CD4-positive, alpha-beta T cell treated with Interleukin-2 at 100 ng/mL for 4 hours (primary cell): ENCODE measurements around the gene UPF1.
"Not testable (repeated sequence)": the region's sequence is repeated elsewhere in the genome, so short reads cannot be mapped to it uniquely, and the experiment has no call there.

ENCODE experiments used
- DNase-seq: peaks from one replicate; pipeline ENCODE4 v3.0.0-alpha.2; 2020; ENCODE audit warnings: low spot score

UPF1 gene

DNA sequence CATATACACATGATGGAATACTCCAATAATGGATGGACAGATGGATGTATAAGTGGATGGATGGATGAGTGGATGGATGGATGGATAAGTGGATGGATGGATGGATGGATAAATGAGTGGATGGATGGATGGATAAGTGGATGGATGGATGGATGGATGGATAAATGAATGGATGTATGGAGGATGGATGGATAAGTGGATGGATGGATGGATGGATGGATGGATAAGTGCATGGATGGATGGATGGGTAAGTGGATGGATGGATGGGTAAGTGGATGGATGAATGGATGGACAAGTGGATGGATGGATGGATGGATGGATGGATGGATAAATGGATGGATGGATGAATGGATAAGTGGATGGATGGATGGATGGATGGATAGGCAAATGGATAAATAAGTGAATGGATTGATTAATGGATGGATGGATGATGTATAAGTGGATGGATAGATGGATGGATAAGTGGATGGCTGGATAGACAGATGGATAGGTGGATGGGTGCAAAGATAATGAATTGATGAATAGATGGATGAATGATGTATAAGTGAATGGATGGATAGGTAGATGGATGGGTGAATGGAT is 32.3 kb upstream of the UPF1 start:
- no peak for DNase-seq

DNA sequence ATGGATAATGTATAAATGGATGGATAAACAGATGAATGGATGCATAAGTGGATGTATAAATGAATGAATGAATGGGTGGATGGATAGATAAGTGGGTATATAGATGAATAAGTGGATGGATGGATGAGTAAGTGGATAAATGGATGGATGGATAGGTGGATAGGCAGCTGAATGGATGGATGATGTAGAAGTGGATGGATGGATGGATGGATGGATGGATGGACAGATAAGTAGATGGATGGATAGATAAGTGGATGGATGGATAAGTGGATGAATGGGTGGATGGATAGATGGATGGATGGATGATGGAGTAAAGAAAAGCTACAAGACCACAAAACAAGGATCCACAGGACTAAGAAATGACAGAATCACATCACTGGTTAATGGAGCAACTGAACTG is 31.7 kb upstream of the UPF1 start:
- no peak for DNase-seq

DNA sequence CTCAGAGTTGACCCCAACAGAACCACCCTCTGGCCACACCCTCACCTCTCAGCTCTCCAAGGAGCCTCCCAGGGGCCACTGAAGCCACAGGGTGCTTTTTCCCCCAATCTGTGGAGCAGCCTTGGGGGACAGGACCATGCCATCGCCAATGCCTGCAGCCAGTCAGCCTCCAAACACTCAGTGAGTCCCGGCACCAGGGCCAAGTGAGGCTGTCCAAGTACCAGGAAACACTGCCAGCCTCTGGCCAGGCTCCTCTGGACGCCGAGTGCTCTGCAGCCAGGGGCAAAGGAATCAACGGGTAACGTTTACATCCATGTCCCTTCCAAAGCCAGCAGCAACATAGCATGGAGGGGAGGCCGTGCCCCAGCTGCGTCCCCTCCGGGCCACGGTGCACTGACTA is 31.1 kb upstream of the UPF1 start:
- DNase-seq, result no peak

DNA sequence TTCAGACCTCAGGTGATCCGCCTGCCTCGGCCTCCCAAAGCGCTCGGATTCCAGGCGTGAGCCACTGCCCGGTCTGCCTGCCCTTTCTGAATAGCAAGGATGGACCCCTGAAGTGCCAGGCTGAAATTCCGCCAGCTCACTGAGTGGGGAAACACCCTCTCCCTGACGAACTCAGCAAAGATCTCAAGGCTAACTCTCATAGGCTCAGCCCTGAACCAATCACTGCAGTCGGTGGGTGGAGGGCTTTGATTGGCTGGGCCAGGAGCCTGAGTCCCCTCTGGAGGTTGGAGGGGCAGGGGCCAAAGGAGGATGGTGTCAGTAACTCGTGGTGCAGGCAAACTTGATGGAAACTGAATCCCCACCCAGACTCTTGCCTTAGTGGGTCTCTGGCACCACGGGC is 29.4 kb upstream of the UPF1 start:
- DNase-seq, result no peak

DNA sequence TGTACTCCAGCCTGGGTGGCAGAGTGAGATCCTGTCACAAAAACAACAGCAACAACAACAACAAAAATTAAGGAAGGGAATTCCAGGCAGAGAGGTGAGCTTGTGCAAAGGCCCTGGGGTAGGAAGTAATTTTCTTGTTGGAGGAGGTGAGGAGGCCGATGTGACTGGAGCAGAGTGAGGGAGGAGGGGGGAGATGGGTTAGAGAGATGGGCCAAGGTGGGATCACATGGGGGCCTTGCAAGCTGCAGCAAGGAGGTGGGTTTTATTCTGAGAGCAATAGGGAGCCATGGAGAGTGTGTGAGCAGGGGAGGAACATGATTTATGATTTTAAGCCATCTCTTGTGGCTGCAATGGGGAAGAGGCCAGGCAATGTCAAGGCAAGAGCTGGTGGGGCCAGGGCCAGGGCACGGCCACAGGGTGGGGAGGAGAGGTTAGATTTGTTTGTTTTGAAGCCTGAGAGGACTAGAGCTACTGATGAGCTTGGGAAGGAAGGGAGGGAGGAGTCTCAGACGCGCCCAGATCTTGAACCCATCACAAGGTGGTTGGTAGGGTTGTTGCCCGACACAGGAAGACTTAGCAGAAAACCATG is 28.1 kb upstream of the UPF1 start:
- no peak for DNase-seq

DNA sequence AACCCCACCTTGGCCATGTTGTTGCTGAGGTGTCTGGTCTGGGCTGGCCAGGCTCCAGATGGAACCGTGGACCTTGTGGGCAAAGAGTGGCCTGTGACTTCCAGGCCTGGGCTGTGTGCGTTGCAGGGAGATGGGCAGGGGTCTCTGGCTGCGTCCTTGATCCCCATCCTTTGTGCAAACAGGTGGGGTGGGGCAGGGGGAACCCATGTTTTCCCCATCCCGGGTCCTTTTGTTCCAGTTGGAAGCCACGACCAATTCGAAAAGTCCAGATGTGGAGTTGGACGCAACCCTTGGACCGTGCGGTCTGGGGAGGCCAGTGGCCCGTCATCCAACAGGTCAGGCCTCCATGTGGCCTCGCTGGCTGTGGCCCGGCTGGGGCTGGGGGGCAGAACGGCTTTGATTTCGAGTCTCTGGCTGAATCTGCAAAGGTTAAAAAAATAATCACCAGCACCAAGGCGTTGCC is 27.6 kb upstream of the UPF1 start:
- no peak for DNase-seq

DNA sequence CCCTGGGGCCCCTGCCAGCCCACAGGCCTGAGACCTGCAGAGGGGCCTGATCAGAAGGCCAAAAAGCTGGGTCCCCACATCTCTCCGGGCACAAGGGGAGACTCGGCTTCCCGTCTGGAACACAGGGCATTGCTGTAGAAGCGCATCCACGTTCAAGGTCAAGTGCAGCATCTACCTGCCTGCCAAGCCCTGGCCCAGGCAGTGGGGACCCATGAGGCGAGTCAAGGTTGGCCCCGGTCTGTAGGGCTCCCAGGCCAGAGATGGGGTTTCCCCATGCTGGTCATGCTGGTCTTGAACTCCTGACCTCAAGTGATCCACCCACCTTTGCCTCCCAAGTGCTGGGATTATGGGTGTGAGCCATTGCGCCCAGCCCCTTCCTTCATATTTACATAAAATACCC is 27.1 kb upstream of the UPF1 start:
- no peak for DNase-seq

DNA sequence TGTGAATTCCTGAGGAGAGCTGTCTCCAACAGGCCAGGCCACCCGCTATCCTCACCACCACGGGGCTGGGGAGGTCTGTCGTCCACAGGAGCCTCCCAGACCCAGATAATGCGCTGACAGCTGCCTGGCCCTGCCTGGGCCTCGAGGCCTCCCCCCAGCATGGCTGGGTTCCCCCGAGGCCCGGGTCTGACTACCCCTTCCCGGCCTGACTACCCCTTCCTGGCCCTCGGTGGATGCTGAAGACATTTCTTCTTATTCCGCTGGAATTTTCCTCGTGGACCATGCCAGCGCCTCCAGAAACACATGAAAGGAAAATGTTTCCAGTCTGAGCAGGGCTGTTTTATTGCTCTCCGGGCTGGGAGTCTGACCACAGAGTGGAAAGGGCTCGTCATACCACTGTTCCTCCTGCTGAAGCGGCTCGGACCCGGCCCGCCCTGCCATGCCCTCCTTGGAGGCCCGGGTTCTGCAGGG is 23.9 kb upstream of the UPF1 start:
- no peak for DNase-seq

DNA sequence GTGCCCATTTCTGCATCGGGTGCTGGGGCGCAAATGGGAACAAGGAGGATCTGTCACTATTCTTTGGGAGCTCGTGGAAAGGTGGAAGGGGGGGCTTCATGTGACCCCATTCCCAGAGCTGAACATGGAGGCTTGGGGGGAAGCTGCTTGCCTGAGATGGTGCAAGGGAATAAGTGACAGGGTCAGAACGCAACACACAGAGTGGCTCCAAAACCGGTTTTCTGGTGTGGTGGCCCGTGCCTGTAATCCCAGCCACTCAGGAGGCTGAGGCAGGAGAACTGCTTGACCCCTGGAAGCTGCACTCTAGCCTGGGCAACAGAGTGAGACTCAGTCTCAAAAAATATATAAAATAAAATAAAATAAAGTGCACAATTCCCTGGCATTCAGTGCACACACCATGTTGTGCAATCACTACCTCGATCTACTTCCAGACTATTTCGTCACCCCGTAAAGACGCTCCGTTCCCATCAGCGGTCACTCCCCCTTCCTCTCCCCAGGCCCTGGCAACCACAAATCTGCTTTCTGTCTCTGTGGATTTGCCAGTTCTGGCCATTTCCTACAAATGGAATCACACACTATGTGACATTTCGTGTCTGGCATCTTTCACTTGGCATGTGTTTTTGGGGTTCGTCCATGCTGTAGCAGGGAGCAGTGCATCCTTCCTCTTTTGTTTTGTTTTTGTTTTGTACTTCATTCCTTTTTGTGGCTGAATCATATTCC is 22.4 kb upstream of the UPF1 start:
- DNase-seq, result no peak

DNA sequence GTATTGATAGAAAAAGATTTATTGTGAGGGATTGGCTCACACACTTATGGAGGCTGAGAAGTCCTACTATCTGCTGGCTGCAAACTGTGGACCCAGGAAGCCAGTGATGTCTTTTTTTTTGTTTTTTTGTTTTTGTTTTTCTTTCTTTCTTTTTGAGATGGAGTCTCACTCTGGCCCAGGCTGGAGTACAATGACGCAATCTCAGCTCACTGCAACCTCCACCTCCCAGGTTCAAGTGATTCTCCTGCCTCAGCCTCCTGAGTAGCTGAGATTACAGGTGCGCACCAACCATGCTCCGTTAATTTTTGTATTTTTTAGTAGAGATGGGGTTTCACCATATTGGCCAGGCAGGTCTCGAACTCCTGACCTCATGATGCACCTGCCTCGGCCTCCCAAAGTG is 20.1 kb upstream of the UPF1 start:
- DNase-seq, result not testable (repeated sequence)

DNA sequence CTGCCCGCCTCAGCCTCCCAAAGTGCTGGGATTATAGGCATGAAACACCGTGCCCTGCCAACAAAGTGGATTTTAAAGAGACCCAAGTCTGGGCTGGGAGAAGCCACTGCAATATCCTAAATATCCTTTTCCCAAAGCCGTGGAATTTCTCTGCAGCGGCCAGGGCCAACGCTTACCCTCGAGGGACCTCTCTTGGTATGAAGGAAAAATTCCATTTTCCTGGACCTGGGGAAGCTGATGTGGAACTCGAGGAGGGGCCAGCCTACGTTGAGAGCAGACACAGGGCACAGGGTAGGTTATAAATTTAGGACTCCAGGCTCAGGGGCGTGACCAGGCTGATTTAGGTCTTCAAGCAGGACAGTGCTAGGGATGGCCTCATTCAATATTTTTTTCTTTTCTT is 17.7 kb upstream of the UPF1 start:
- DNase-seq, result no peak

DNA sequence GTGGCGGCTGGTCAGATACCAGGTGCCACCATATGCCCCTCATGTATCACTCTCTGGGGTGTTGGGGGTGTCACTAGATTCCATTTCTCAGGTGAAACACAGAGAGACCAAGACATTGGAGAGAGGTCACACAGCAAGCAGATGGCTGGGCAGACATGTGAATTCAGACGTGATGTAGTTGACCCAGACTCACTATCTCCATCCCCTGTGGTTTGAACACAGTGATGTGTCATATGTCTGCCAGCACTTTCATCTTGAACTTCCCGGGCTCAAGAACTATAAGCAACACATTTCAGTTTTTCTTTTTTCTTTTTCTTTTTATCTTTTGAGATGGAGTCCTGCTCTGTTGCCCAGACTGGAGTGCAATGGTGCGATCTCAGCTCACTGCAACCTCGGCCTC is 16.1 kb upstream of the UPF1 start:
- DNase-seq, result no peak

DNA sequence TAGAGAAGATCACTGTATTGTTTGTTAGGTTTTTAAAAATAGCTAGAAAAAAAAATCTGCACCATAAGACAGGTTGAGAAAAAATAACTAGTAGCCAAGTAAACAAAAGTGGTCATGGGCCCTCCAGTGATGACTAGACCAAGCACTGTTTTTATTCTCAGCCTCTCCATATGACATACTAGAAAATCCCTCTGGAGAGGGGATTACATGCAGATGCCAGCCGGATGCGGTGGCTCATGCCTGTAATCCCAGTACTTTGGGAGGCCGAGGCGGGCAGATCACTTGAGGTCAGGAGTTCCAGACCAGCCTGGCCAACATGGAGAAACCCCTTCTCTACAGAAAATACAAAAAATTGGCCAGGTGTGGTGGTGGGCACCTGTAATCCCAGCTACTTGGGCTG is 15.1 kb upstream of the UPF1 start:
- not testable (repeated sequence) for DNase-seq

DNA sequence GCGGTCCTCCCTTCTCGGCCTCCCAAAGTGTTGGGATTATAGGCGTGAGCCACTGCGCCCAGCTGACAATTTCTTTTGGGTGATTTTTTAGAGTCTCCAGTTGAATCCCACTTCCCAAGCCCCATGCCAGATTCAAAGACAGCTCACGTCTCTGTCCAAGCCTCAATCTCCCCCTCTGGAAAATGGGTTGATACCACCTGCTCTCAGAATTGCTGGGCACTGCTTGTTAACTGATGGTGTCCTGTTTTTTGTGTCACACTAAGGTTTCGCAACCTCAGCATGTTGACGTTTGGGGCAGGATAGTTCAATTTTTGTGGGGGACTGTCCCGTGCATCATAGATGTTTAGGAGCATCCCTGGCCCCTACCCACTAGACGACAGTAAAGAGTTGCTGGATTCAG is 14.2 kb upstream of the UPF1 start:
- DNase-seq, result no peak

DNA sequence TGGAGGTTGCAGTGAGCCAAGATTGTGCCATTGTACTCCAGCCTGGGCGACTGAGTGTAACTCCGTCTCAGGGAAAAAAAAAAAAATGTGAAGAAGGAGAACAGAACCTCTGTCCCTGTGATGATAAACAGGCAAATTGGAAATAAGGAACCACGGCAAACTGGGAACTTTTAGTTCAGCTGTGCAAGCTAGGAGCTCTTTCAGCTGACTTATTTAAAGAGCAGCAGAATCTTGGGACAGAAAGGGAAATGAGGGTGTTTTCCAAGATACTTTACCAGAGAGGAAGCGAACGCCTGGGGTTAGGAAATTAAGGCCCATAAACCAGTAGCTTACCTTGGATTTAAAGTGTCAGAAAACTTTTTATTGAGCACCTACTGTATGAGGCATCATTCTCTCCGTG is 3.0 kb upstream of the UPF1 start:
- DNase-seq, result no peak

DNA sequence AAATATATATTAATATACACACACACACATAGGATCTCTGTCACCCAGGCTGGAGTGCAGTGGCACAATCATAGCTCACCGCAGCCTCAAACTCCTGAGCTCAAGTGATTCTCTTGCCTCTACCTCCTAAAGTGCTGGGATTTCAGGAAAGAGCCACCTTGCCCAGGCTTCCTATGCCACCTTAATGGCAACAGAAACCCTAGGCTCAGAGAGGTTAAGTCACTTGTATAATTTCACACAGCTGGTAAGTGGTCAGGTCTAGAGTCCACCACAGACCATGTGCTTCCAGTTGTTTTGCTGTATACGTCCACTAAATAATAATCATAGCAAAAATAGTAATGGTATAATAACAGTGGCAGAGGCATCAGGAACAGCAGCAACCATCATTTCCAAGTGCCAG is 1.3 kb upstream of the UPF1 start:
- no peak for DNase-seq

DNA sequence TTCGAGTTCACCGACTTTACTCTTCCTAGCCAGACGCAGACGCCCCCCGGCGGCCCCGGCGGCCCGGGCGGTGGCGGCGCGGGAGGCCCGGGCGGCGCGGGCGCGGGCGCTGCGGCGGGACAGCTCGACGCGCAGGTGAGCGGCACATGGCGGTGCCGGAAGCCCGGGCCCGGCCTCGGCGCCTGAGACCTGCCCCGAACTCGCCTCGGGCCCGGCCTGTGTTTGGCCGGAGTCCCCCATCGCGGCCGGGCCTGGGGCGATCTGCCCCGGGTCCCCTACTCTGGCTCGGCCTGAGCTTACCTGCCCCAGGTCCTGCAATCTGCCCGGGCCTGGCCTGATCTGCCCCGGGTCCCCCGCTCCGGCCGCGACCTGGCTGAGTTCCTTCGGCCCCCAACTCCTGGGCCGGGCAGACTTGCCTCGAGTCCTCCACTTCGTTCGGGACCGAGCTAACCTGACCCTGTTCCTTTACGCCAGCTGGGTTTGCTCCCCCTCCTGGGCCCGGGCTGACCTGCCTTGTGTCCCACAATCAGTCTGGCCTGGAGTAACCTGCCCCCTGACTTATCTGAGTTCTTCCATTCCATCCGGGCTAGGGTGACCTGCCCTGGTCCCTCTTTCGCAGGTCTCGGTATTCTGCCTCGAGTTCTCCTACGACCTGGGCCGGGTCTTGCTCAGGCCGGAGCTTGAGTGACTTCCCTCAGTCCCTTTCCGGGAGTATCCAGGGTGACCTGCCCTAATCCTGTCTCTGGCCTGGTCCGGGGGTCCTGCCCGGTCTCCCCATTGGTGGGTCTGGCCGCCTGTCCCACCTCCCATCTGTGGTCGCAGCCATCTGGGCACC is 764 bp downstream of the UPF1 start:
- DNase-seq, result no peak

DNA sequence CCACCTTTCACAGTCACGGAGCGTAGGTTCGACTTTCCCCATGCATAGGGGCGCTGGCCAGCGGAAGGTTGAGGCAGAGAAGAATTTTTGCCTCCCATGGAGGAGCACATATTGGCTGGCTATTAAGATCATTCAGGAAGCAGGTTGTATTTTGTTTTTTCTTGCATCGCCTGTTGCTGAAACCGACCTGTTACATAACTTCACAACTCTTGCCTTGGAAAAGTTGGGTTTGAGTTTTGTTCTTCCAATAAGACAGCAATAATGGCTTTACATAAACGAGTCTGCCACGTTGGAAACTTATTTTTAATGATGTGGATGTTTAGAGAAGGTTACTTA is 1.4 kb downstream of the UPF1 start:
- DNase-seq, result no peak

DNA sequence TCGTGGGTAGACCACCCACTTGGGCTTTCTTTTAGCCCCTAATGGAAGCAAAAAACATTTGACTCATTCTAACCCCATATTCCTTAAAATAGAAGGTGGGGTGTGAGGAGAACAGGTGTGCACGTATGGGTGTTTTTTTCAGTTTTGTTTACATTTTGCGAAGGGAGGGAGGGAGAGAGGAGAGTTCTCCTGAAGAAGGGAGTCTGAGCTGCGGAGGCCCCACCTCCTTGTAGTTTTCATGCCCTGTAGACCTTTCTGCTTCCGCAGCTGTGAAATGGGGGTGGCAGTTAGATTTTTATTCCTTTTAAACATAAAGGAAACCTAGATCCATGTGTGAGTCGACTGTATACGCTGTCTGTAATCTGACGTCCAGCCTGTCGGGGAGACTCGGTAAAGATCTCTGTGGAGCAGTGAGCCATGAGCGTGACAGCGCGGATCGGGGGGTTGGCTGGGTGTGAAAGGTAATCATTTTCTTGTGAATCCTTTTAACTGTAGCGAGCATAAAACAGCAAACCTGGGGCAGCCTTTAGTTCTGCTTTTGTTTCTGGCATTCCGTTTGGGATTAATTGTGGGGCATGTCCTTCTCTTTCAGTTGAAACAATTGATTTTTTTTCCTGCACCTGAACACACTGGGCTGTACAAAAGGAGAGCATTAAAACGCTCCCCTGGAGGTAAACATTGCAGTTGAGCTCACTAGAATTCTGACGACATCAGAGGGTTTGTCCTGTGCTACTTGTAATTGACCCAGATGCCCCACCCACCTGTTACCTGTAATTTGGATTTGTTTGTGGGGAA is 2.3 kb downstream of the UPF1 start:
- no peak for DNase-seq

DNA sequence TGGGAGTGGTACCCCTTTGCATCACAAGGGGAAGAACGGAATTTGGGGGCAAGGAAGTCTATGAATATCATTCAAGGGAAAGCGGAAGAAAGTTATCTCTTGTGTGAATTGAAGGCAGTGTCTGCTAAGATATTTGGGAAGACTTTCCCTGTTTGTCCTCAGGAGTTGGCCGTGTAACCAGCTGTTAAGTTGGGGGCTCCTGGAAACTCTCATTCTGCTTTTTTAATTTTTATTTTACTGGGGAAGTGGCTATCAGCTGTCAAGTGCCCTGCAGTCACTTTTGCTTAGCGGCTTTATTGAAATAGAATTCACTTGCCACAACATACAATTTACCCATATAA is 2.9 kb downstream of the UPF1 start:
- no peak for DNase-seq

DNA sequence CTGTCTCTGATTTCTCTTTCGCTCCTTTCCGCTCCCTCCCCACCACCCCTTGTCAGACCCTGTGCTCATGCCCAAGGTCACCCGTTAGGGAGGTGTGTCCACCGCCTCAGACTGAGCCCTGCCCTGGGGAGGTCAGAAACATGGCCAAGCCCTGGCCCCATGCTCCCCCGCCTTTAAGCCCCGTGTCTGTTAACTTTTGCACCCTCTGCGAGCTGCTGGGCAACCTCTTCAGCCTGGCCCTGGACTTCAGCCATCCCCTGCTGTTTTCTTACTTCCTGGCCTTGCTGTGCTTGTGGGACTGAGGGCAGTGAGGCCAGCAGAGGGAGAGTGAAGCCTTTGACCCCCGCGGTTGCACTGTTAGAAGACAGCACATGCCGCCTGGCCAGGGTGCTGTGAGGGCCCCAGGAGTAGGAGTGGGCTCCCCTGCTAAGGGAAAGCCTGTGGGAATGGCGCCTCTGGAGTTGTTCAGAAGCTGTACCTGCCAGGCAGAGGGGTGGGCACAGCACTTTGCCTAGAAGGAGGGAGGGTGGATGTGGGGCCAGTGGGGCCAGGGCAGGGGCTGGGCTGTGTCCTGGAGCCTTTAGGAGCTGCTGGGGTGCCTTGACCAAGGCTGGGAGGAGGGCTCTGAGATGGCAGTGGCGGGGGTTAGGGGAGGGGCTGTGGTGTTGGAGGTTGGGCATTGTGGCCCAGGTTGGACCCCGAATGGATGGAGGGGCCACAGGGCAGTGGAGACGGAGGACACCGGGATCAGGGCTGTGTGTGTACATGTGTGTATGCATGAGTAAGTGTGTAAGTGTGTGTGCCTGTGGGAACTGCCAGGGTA is 7.9 kb downstream of the UPF1 start:
- no peak for DNase-seq
